ENCODE data around the gene RNF6. TPM values are rescaled to one million over a fixed set of nuclear protein-coding genes. Genes with fewer than 3 reads are reported as not detected.
"Not testable (repeated sequence)": the region's sequence is repeated elsewhere in the genome, so short reads cannot be mapped to it uniquely, and the experiment has no call there.

The RNF6 gene
- total and polyA plus RNA-seq, 2 donors from 2014 or later: 11.4 to 29.0 TPM

- no peaks in the 10 kb centered on the region for H3K36me3 ChIP-seq (ENCODE audit: control insufficient read depth in 2 of 3, insufficient read depth in 3 of 3, low read length in 3 of 3)
- TF ChIP-seq CTCF (IDR thresholded peaks at IDR 0.05; ENCODE audit: borderline replicate concordance, extremely low read depth, insufficient read depth): no peak
- peaks cover 0 to 4% (median 0%) of the 10 kb centered on the region in 3 donors for H3K4me1 ChIP-seq (ENCODE audit: control insufficient read depth in 2 of 3, insufficient read depth in 2 of 3, low read depth in 1 of 3, low read length in 3 of 3)
- DNase-seq: no peak
- H3K27ac ChIP-seq (ENCODE audit: low read depth in 2 of 2, low read length in 2 of 2): peak overlapping the region; percentile 96 to 98
- intact Hi-C loops (cut with DNase I): no loop called here
- H3K9me3 ChIP-seq (ENCODE audit: control insufficient read depth in 2 of 3, insufficient read depth in 1 of 3, low read length in 3 of 3): no peaks in the 10 kb centered on the region
- H3K4me3 ChIP-seq (ENCODE audit: low read length in 3 of 3): peak overlapping the region in 2 of 3 donors; percentile 72 to 83
- H3K9ac ChIP-seq (ENCODE audit: low read length in 3 of 3): no peak overlapping the region
- no peak for FAIRE-seq
- no peaks in the 10 kb centered on the region for H3K27me3 ChIP-seq (ENCODE audit: control insufficient read depth, insufficient read depth, low read length)
These were observed 31.2 kb upstream of the RNF6 start for GRCh38 chr13:26253262-26253786.

GRCh38 chr13:26252006-26252405, 29.9 kb upstream of the RNF6 start:
- DNase-seq; H3K4me1 ChIP-seq (ENCODE audit: control insufficient read depth in 2 of 3, insufficient read depth in 2 of 3, low read depth in 1 of 3, low read length in 3 of 3); H3K27ac ChIP-seq (ENCODE audit: low read depth in 2 of 2, low read length in 2 of 2); H3K36me3 ChIP-seq (ENCODE audit: control insufficient read depth in 2 of 3, insufficient read depth in 3 of 3, low read length in 3 of 3); H3K9me3 ChIP-seq (ENCODE audit: control insufficient read depth in 2 of 3, insufficient read depth in 1 of 3, low read length in 3 of 3); intact Hi-C loops (cut with DNase I); FAIRE-seq; H3K27me3 ChIP-seq (ENCODE audit: control insufficient read depth, insufficient read depth, low read length); H3K4me3 ChIP-seq (ENCODE audit: low read length in 3 of 3); H3K9ac ChIP-seq (ENCODE audit: low read length in 3 of 3): not testable (repeated sequence)

- intact Hi-C loops (cut with DNase I): no loop called here
- H3K27ac ChIP-seq (ENCODE audit: low read depth in 2 of 2, low read length in 2 of 2): no peak overlapping the region
- no peaks in the 10 kb centered on the region for H3K9me3 ChIP-seq (ENCODE audit: control insufficient read depth in 2 of 3, insufficient read depth in 1 of 3, low read length in 3 of 3)
- H3K36me3 ChIP-seq (ENCODE audit: control insufficient read depth in 2 of 3, insufficient read depth in 3 of 3, low read length in 3 of 3): no peaks in the 10 kb centered on the region
- DNase-seq: no peak
- H3K27me3 ChIP-seq (ENCODE audit: control insufficient read depth, insufficient read depth, low read length): no peaks in the 10 kb centered on the region
- TF ChIP-seq CTCF (IDR thresholded peaks at IDR 0.05; ENCODE audit: borderline replicate concordance, extremely low read depth, insufficient read depth): no peak
- no peaks in the 10 kb centered on the region for H3K4me1 ChIP-seq (ENCODE audit: control insufficient read depth in 2 of 3, insufficient read depth in 2 of 3, low read depth in 1 of 3, low read length in 3 of 3)
- no peak for FAIRE-seq
- H3K4me3 ChIP-seq (ENCODE audit: low read length in 3 of 3): no peak overlapping the region
- no peak overlapping the region for H3K9ac ChIP-seq (ENCODE audit: low read length in 3 of 3)
These were observed 27.4 kb upstream of the RNF6 start for GRCh38 chr13:26249551-26249950.

- Histone ChIP-seq H3K36me3 (ENCODE audit: control insufficient read depth in 2 of 3, insufficient read depth in 3 of 3, low read length in 3 of 3) (no peaks in the 10 kb centered on the region), H3K27ac (ENCODE audit: low read depth in 2 of 2, low read length in 2 of 2) (no peak overlapping the region), H3K9me3 (ENCODE audit: control insufficient read depth in 2 of 3, insufficient read depth in 1 of 3, low read length in 3 of 3) (no peaks in the 10 kb centered on the region), H3K4me1 (ENCODE audit: control insufficient read depth in 2 of 3, insufficient read depth in 2 of 3, low read depth in 1 of 3, low read length in 3 of 3) (no peaks in the 10 kb centered on the region), H3K27me3 (ENCODE audit: control insufficient read depth, insufficient read depth, low read length) (no peaks in the 10 kb centered on the region), H3K4me3 (ENCODE audit: low read length in 3 of 3) (no peak overlapping the region), H3K9ac (ENCODE audit: low read length in 3 of 3) (no peak overlapping the region)
- intact Hi-C loops (cut with DNase I): no loop called here
- no peak for TF ChIP-seq CTCF (IDR thresholded peaks at IDR 0.05; ENCODE audit: borderline replicate concordance, extremely low read depth, insufficient read depth)
- FAIRE-seq: no peak
- peak in 1 of 5 donors; percentile 19 for DNase-seq
These were observed 25.5 kb upstream of the RNF6 start for GRCh38 chr13:26247608-26248007.

Data from kidney (tissue), 14 donors.